Suprapubic skin (tissue), 4 donors: ENCODE measurements around the gene ABI3BP. TPM values are rescaled to one million over a fixed set of nuclear protein-coding genes. Genes with fewer than 3 reads are reported as not detected.

ENCODE experiments used
- DNase-seq, 2 donors: peaks; one replicate each; pipeline ENCODE4 v3.0.0-alpha.2; 2019; ENCODE audit warnings: low spot score in 2 of 2
- H3K27ac ChIP-seq: fragments of 200-600 bp; sonication (generic); one replicate; pipeline ENCODE4 v1.5.1; 2019
- H3K27me3 ChIP-seq: fragments of 200-600 bp; sonication (generic); one replicate; pipeline ENCODE4 v1.5.1; 2019
- H3K36me3 ChIP-seq: fragments of 200-600 bp; sonication (generic); one replicate; pipeline ENCODE4 v1.5.1; 2019
- H3K4me1 ChIP-seq: fragments of 200-600 bp; sonication (generic); one replicate; pipeline ENCODE4 v1.5.1; 2019
- H3K4me3 ChIP-seq: fragments of 200-600 bp; sonication (generic); one replicate; pipeline ENCODE4 v1.5.1; 2019; ENCODE audit warnings: mild to moderate bottlenecking
- H3K9me3 ChIP-seq: fragments of 200-600 bp; sonication (generic); one replicate; pipeline ENCODE4 v1.5.1; 2019
- EP300 ChIP-seq: sonication (generic); formaldehyde crosslinking; IDR thresholded peaks from one replicate; pipeline ENCODE4 v1.6.1; 2017; ENCODE audit warnings: antibody characterized with exemption
- POLR2A ChIP-seq, 2 donors: fragments of 450-650 bp; IDR thresholded peaks; one replicate each; pipeline ENCODE4 v1.6.1; 2017; ENCODE audit warnings: antibody characterized with exemption in 2 of 2, mild to moderate bottlenecking in 2 of 2, moderate library complexity in 2 of 2
- POLR2AphosphoS5 ChIP-seq, 3 donors: sonication (generic); formaldehyde crosslinking; IDR thresholded peaks; one replicate each; pipeline ENCODE4 v1.6.1; 2017; ENCODE audit warnings: antibody characterized with exemption in 3 of 3
- WGBS: methylation state at CpG from one replicate; pipeline ENCODE4 v1.1.5; 2018; 5-methylcytosine and 5-hydroxymethylcytosine counted together
- total RNA-seq, 4 donors: library from RNA; depleted of rRNA; stranded (reverse); fragments of >200 nt; gene quantifications; one replicate each; pipeline ENCODE4 v1.1.0, GENCODE V29; 2016
- TF ChIP-seq, protein P1 (sequence below), 2 donors: fragments of 200-600 bp in 1 of 2; fragments of 450-650 bp in 1 of 2; sonication (generic) in 1 of 2; IDR thresholded peaks; one replicate each; pipeline ENCODE4 v1.5.1; 2016 to 2019; ENCODE audit warnings: antibody characterized with exemption in 2 of 2, mild to moderate bottlenecking in 1 of 2, moderate library complexity in 1 of 2

Gene ABI3BP
- total RNA-seq, 4 donors from 2014 or later, result 20.6 to 54.4 (median 38.4) TPM

DNA sequence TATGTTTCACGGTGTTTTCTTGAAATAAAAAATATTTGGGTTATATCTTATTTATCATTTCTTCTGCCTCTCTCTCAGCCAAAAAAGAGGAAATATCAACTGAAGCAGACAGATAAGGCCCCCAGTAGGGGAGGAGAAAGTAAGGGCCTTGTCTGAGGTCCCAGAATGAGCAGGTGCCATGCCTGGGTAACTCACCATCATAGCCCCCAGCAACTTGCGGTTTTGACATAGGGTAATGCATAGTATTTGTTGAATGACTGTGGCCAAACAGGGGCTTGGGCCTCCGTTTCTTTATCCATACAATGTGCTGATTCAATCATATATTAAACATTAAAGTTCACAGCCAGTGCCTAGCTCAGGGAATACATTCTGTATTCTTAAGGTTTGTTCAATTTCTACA lies 119.6 kb downstream of the ABI3BP start:
- 80% methylated on average over 3 of the region's 3 CpGs for WGBS
- H3K4me3 ChIP-seq, result no peak overlapping the region
- DNase-seq, result no peak
- H3K4me1 ChIP-seq, result peaks cover 5% of the 10 kb centered on the region
- no peaks in the 10 kb centered on the region for H3K36me3 ChIP-seq
- no peaks in the 10 kb centered on the region for H3K27me3 ChIP-seq
- H3K27ac ChIP-seq, result no peak overlapping the region
- no peaks in the 10 kb centered on the region for H3K9me3 ChIP-seq
- TF ChIP-seq POLR2A (IDR thresholded peaks at IDR 0.05), result no peak

DNA sequence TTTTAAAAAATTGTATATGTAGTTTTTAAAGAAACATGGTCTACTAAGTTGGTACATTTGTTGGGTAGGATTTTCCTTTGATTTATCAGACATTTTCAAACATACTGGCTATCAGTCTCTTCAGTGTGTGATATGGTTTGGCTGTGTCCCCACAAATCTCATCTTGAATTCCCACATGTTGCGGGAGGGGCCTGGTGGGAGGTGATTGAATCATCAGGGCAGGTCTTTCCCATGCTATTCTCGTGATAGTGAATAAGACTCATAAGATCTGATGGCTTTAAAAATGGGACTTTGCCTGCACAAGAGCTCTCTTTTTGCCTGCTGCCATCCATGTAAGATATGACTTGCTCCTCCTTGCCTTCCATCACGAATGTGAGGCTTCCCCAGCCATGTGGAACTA lies 121.9 kb downstream of the ABI3BP start:
- H3K27ac ChIP-seq, result no peak overlapping the region
- WGBS, result 83% methylated on average over 3 of the region's 3 CpGs
- no peak overlapping the region for H3K4me3 ChIP-seq
- no peak for DNase-seq
- no peaks in the 10 kb centered on the region for H3K9me3 ChIP-seq
- no peak for TF ChIP-seq EP300
- TF ChIP-seq, protein P1, sequence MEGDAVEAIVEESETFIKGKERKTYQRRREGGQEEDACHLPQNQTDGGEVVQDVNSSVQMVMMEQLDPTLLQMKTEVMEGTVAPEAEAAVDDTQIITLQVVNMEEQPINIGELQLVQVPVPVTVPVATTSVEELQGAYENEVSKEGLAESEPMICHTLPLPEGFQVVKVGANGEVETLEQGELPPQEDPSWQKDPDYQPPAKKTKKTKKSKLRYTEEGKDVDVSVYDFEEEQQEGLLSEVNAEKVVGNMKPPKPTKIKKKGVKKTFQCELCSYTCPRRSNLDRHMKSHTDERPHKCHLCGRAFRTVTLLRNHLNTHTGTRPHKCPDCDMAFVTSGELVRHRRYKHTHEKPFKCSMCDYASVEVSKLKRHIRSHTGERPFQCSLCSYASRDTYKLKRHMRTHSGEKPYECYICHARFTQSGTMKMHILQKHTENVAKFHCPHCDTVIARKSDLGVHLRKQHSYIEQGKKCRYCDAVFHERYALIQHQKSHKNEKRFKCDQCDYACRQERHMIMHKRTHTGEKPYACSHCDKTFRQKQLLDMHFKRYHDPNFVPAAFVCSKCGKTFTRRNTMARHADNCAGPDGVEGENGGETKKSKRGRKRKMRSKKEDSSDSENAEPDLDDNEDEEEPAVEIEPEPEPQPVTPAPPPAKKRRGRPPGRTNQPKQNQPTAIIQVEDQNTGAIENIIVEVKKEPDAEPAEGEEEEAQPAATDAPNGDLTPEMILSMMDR (IDR thresholded peaks at IDR 0.05), result no peak
- TF ChIP-seq POLR2AphosphoS5 (IDR thresholded peaks at IDR 0.05), result no peak
- no peak for TF ChIP-seq POLR2A (IDR thresholded peaks at IDR 0.05)
- H3K36me3 ChIP-seq, result no peaks in the 10 kb centered on the region
- H3K27me3 ChIP-seq, result no peaks in the 10 kb centered on the region
- H3K4me1 ChIP-seq, result peaks cover 5% of the 10 kb centered on the region

DNA sequence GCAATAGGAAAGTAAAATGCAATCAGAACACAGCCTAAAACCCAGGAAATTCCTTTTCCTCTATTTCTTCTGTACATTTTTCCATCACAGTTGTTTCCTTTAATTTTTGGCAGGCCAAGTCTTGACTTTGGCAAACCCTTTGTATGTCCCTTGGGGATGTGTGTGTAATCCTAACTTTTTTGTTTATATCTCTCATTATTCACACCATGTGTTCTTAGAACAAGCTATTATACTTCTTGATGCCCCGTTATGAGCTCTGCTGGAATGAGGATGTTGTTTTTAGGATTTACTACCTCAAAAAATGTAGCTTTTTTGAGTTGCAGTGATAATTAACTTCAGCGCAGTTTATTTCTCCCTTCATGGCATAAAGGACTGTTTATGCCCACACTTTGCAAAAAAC lies 123.4 kb downstream of the ABI3BP start:
- Histone ChIP-seq H3K9me3 (no peaks in the 10 kb centered on the region), H3K27me3 (no peaks in the 10 kb centered on the region), H3K36me3 (no peaks in the 10 kb centered on the region), H3K4me1 (peaks cover 5% of the 10 kb centered on the region), H3K4me3 (no peak overlapping the region), H3K27ac (peak overlapping the region; percentile 20)
- TF ChIP-seq POLR2A (IDR thresholded peaks at IDR 0.05), result no peak
- no peak for TF ChIP-seq EP300
- TF ChIP-seq, protein P1 (IDR thresholded peaks at IDR 0.05), result no peak
- DNase-seq, result no peak
- WGBS, result 47% methylated on average over 2 of the region's 2 CpGs

DNA sequence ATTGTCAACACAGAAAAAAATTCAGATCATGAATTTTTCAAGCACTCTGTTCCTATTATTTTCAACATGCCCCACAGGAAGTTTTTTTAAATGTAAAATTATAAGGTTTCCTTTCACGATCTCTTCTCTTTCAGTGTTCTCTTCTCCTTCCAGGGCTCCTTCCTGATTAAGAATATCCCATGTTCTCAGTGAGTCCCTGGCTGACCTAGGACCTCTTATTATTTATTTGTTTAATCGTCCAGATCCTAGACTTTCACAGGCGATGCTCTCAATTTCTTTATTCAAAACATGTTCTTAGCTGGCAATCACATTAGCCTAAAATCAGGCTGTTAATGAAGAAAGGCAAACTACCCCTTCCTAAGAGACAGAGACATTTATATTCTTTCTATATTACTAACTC lies 124.3 kb downstream of the ABI3BP start:
- no peaks in the 10 kb centered on the region for H3K36me3 ChIP-seq
- DNase-seq, result no peak
- no peak overlapping the region for H3K4me3 ChIP-seq
- no peak overlapping the region for H3K27ac ChIP-seq
- H3K27me3 ChIP-seq, result no peaks in the 10 kb centered on the region
- TF ChIP-seq EP300 (no peak), POLR2AphosphoS5 (IDR thresholded peaks at IDR 0.05) (no peak), POLR2A (IDR thresholded peaks at IDR 0.05) (no peak)
- TF ChIP-seq, protein P1 (IDR thresholded peaks at IDR 0.05), result no peak
- 62% methylated on average over 3 of the region's 3 CpGs for WGBS
- peaks cover 5% of the 10 kb centered on the region for H3K4me1 ChIP-seq
- no peaks in the 10 kb centered on the region for H3K9me3 ChIP-seq

DNA sequence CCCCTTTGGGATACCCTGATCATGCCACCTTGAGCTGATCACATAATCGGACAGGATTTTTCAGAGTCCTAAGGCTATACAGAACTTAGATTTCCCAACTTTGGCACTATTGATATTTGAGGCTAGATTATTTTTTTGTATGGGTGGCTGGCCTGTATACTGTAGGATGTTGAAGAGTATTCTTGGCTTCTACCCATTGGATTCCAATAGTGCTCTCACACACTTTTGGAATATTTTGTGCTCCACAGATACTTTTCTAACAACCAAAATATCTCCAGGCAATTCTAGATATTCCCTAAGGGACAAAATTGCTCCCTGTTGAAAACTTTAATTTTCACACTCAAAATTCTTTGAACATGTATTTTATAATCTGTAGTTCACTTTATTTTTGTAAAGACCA lies 125.1 kb downstream of the ABI3BP start:
- Histone ChIP-seq H3K27ac (no peak overlapping the region), H3K4me3 (no peak overlapping the region)
- WGBS, result 91% methylated on average over 1 of the region's 1 CpG

More for the DNA sequence above, 125.1 kb downstream of the ABI3BP start:
- TF ChIP-seq, protein P1 (IDR thresholded peaks at IDR 0.05), result no peak
- TF ChIP-seq POLR2A (IDR thresholded peaks at IDR 0.05) (no peak), EP300 (no peak), POLR2AphosphoS5 (IDR thresholded peaks at IDR 0.05) (no peak)
- no peak for DNase-seq
- H3K4me1 ChIP-seq, result peaks cover 5% of the 10 kb centered on the region
- H3K9me3 ChIP-seq, result no peaks in the 10 kb centered on the region
- no peaks in the 10 kb centered on the region for H3K27me3 ChIP-seq
- no peaks in the 10 kb centered on the region for H3K36me3 ChIP-seq
